Duodenal mucosa (tissue), 2 donors: Measurements from ENCODE around the gene USP22.

Experiments used
- H3K27ac ChIP-seq: one replicate; pipeline ENCODE4 v1.7.0; 2013; ENCODE audit warnings: low read depth, low read length
- H3K27me3 ChIP-seq, 2 donors: one replicate each; pipeline ENCODE4 v1.7.0; 2013; ENCODE audit warnings: low read length in 2 of 2, control low read depth in 1 of 2; ENCODE audit not compliant: insufficient read depth in 2 of 2, control insufficient read depth in 1 of 2
- H3K36me3 ChIP-seq, 2 donors: one replicate each; pipeline ENCODE4 v1.7.0; 2013; ENCODE audit warnings: low read length in 2 of 2, control low read depth in 1 of 2; ENCODE audit not compliant: insufficient read depth in 2 of 2, control insufficient read depth in 1 of 2
- H3K4me1 ChIP-seq, 2 donors: one replicate each; pipeline ENCODE4 v1.7.0; 2013; ENCODE audit warnings: low read length in 2 of 2, control low read depth in 1 of 2; ENCODE audit not compliant: insufficient read depth in 2 of 2, control insufficient read depth in 1 of 2
- H3K4me3 ChIP-seq, 2 donors: one replicate each; pipeline ENCODE4 v1.7.0; 2013; ENCODE audit warnings: low read length in 2 of 2, low read depth in 1 of 2
- H3K9ac ChIP-seq, 2 donors: one replicate each; pipeline ENCODE4 v1.7.0; 2013; ENCODE audit warnings: low read length in 2 of 2, low read depth in 1 of 2
- H3K9me3 ChIP-seq, 2 donors: one replicate each; pipeline ENCODE4 v1.7.0; 2013; ENCODE audit warnings: low read length in 2 of 2, control low read depth in 1 of 2; ENCODE audit not compliant: control insufficient read depth in 1 of 2

The USP22 gene

DNA sequence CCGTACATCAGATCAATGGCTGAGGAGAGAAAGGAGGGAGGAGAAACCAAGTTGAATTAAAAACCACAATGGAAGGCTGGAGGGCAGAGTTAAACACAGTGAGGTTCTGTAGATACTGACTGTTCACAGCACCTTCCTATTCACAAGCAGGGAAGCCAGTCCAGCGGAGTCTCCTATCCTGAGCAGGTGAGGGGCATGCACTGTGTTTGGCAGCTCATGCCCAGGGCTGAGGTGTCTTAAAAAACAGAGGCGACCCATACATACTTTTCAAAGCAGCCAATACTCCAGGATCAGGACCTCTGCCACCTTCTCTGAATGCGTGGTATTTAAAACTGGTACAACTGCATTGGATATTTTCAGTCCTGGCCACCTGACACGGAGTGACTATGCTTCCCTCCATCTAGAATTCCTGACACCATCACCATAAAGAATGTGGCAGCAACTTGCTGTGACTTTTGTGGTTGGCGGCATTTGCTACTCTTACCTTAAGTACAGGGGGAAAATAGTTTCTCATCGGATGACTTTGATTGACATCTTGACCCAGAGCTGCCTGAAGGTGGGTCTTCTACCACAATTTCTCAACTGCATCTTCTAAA is 21.5 kb downstream of the USP22 start:
- H3K36me3 ChIP-seq = peaks cover 59 to 89% of the 10 kb centered on the region in 2 donors
- H3K4me1 ChIP-seq = peaks cover 0 to 7% of the 10 kb centered on the region in 2 donors
- no peaks in the 10 kb centered on the region for H3K27me3 ChIP-seq
- H3K27ac ChIP-seq = no peak overlapping the region
- no peak overlapping the region for H3K9ac ChIP-seq
- H3K4me3 ChIP-seq = no peak overlapping the region
- H3K9me3 ChIP-seq = no peaks in the 10 kb centered on the region

DNA sequence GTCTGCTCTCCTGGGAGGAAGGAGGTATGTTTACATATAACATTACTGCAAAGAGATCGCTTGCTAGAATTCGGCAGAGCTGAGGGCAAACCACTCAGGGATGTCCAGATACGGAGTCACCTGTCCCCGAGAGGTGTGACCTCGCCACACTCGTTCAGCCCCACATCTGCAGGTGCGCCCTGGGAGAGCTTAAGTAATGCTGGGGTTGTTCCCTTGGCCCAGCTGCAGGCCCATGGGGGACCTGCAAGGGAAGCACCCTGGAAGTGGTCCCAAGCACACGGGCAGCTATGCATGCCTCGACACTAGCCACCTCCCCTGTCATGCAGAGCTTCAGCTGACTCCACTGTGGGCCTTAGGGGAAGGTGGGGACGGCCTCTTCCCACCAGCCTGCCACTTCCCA is 22.2 kb downstream of the USP22 start:
- peaks cover 0 to 7% of the 10 kb centered on the region in 2 donors for H3K4me1 ChIP-seq

DNA sequence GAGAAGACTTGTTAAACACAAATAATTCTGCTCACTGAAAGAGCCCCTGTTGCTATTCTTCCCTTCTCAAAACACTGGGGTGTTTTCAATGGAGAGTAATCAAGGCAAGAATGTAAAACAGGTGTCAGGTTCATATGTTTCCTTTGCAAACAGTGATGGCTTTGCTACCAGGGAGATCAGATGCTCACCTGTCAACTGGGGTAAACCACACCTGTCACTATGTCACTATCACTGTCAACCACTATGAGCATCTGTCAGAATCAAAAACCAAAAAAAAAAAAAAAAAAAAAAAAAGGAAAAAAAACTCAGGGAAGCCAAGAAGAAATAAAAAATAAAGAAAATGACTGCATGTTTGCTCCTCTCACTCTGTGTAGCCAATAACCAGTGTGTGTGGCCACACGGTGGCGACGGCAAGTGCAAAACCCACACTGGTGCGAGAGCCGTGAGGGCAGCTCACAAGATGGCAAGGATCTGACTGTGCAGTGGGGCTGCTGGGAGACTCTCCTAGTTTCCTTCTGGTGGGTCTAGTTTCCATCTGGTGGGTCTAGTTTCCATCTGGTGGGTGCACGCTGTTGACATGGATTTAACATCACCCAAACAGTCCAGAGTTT is 22.7 kb downstream of the USP22 start:
- Histone ChIP-seq H3K27me3 (no peaks in the 10 kb centered on the region), H3K4me3 (no peak overlapping the region), H3K4me1 (peaks cover 0 to 7% of the 10 kb centered on the region in 2 donors), H3K36me3 (peaks cover 64 to 89% of the 10 kb centered on the region in 2 donors), H3K9me3 (no peaks in the 10 kb centered on the region), H3K9ac (no peak overlapping the region), H3K27ac (no peak overlapping the region)

More for the DNA sequence above, 22.2 kb downstream of the USP22 start:
- no peak overlapping the region for H3K27ac ChIP-seq
- no peak overlapping the region for H3K9ac ChIP-seq
- H3K27me3 ChIP-seq = no peaks in the 10 kb centered on the region
- peaks cover 64 to 89% of the 10 kb centered on the region in 2 donors for H3K36me3 ChIP-seq
- H3K4me3 ChIP-seq = no peak overlapping the region
- H3K9me3 ChIP-seq = no peaks in the 10 kb centered on the region

DNA sequence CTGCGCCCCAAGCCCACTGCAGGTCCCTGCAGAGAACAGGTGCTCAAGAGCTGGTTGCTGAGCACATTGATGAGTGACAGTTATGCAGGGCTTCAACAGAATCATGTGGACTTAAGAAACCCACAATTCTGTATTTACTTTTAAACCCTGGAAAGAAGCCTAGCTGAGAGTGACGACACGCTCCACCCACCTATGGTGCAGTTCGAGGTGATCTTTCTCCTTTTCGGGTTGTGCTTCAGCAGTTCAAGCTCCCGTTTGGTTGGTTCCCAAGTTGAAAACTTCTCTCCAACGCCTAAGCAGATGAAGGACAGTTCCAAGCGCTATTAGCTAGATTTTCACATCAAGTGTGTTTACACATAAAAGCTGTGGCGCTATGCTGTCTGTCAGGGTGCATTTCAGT is 23.9 kb downstream of the USP22 start:
- Histone ChIP-seq H3K36me3 (peaks cover 62 to 90% of the 10 kb centered on the region in 2 donors), H3K9me3 (no peaks in the 10 kb centered on the region), H3K4me1 (peaks cover 0 to 4% of the 10 kb centered on the region in 2 donors), H3K9ac (peak overlapping the region in 1 of 2 donors; percentile 3), H3K4me3 (no peak overlapping the region), H3K27ac (no peak overlapping the region), H3K27me3 (no peaks in the 10 kb centered on the region)

DNA sequence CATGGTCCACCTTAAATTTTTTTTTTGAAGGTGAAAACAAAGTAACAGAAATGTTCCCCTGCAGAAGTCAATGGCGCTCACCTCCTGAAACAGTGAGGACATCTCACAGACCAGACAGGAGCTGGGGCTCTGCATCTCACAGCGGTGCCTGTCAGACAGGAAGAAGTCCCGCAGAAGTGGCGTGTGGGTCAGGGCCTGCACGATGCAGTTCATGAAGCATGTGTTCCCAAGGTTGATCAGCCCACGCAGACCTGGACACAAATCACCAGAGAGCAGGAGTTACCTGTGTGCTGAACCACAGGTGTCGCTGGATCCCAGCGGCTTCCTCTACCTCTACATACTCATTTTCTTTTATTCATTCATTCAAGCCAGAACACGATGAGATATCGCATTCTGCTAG is 24.9 kb downstream of the USP22 start:
- Histone ChIP-seq H3K27me3 (no peaks in the 10 kb centered on the region), H3K36me3 (peaks cover 65 to 90% of the 10 kb centered on the region in 2 donors), H3K4me3 (no peak overlapping the region), H3K9ac (no peak overlapping the region), H3K27ac (no peak overlapping the region), H3K9me3 (no peaks in the 10 kb centered on the region), H3K4me1 (no peaks in the 10 kb centered on the region)

DNA sequence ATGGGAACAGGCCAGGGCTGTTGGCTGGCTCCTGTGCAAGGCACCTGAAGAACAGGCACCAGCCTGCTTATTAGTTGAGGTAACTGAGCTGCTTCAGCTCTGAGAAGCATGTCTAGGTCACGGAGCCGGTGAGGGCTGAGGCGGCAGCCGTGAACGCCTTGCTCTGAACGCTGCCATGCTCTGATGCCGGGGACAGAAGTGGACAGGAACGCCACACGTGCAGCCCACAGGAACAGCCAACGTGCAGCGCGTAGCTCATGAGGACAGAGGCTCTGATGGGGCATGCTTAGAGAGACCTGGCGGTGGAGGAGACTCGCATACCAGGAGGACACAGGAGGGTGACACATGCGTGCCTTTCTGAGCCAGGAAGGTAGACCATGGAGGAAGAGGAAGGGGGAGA is 25.6 kb downstream of the USP22 start:
- H3K27ac ChIP-seq = no peak overlapping the region
- peaks cover 71 to 94% of the 10 kb centered on the region in 2 donors for H3K36me3 ChIP-seq
- H3K4me1 ChIP-seq = no peaks in the 10 kb centered on the region
- H3K27me3 ChIP-seq = no peaks in the 10 kb centered on the region
- H3K9me3 ChIP-seq = no peaks in the 10 kb centered on the region
- no peak overlapping the region for H3K9ac ChIP-seq
- no peak overlapping the region for H3K4me3 ChIP-seq

DNA sequence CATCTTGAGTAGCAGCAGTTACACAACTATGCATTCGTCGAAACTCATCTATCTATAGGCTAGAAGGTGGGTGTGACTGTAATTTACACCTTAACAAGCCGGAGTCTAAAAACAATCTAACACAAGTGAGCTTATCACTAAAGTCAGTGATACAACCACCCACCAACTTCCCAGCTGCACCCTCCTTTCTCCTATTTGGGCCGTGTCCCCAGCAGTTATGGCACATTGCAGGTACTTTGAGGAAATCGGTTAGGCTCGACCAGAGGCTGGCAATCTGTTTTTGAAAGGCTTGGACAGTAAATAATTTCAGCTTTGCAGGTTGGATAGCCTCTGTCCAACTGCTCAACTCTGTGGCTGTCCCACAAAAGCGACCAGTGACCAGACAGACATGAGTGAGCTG is 26.0 kb downstream of the USP22 start:
- Histone ChIP-seq H3K9ac (no peak overlapping the region), H3K27ac (no peak overlapping the region), H3K36me3 (peaks cover 75 to 98% of the 10 kb centered on the region in 2 donors)

DNA sequence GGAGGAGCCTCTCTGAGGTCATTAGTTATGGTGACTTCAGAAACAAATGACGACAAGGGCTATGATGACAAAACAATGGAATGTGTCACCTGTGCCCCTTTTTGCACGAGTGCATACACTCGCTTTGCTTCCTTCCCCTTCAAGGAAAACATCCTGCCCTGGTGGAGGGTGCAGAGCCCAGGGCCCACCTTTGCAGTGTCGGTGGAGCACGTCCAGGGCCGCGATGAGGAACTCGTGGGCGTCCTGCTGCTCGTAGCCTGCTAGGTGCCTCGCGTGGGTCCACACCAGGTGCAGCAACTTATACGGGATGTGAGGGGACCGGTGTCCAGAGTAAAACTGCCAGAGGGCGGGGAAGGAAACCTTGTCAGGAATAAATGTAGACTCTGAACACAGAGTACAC is 27.2 kb downstream of the USP22 start:
- no peaks in the 10 kb centered on the region for H3K9me3 ChIP-seq
- H3K4me1 ChIP-seq = no peaks in the 10 kb centered on the region
- H3K4me3 ChIP-seq = no peak overlapping the region
- no peaks in the 10 kb centered on the region for H3K27me3 ChIP-seq
- no peak overlapping the region for H3K27ac ChIP-seq
- no peak overlapping the region for H3K9ac ChIP-seq
- H3K36me3 ChIP-seq = peaks cover 78 to 99% of the 10 kb centered on the region in 2 donors

More for the DNA sequence above, 26.0 kb downstream of the USP22 start:
- Histone ChIP-seq H3K27me3 (no peaks in the 10 kb centered on the region), H3K9me3 (no peaks in the 10 kb centered on the region), H3K4me3 (no peak overlapping the region), H3K4me1 (no peaks in the 10 kb centered on the region)

DNA sequence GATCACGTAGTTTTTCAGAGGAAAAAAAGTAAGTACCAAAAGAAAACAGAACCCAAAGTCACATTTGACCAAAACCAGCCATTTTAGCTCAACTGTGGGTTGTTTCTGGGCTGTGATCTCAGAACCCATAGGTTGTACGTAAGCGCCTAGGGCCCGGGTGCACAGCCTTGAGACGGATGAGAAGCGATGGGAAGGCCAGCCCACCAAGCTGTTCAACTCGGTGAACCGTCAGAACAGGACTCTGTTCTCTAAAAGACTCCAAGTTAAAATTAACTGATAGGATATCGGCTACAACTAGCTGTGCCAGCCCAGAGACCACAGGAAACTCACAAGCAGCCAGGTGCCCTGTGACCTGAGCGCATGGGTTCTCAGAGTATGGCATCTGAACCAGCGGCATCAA is 28.3 kb downstream of the USP22 start:
- no peaks in the 10 kb centered on the region for H3K27me3 ChIP-seq
- H3K9ac ChIP-seq = no peak overlapping the region
- peaks cover 73 to 99% of the 10 kb centered on the region in 2 donors for H3K36me3 ChIP-seq
- no peaks in the 10 kb centered on the region for H3K4me1 ChIP-seq
- H3K9me3 ChIP-seq = no peaks in the 10 kb centered on the region
- H3K27ac ChIP-seq = no peak overlapping the region
- no peak overlapping the region for H3K4me3 ChIP-seq

DNA sequence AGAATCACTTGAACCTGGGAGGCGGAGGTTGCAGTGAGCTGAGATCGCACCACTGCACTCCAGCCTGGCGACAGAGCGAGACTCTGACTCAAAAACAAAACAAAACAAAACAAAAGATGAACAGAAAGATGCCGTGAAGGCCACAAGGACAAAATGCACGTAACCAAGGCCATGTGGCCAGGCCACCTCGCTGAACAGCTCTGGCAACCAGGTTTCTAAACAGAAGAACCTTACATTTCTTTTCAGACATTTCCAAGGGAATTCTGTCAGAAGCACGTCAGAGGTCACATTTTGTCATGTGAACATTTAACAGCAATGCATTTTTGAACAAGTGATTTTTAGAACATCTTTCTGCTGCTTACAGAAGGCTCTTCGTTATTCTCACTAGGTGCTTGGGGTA is 28.8 kb downstream of the USP22 start:
- H3K4me1 ChIP-seq = no peaks in the 10 kb centered on the region
- H3K27ac ChIP-seq = no peak overlapping the region
- H3K36me3 ChIP-seq = peaks cover 72 to 99% of the 10 kb centered on the region in 2 donors
- no peak overlapping the region for H3K9ac ChIP-seq
- no peaks in the 10 kb centered on the region for H3K27me3 ChIP-seq
- H3K4me3 ChIP-seq = no peak overlapping the region
- H3K9me3 ChIP-seq = no peaks in the 10 kb centered on the region
